Mesothelial cell of epicardium (in vitro differentiated cells): ENCODE data around the gene CCNO. TPM values are rescaled to one million over a fixed set of nuclear protein-coding genes. Genes with fewer than 3 reads are reported as not detected.

ENCODE experiments used
- DNase-seq, 2 experiments: peaks; one replicate each; pipeline ENCODE4 v3.0.0; 2021; ENCODE audit warnings: low spot score in 2 of 2; ENCODE audit not compliant: unreplicated experiment in 2 of 2
- H3K27ac Mint-ChIP-seq: 2 replicates; pipeline ENCODE4 v1.8.0; 2021; ENCODE audit warnings: mixed read lengths
- H3K27me3 Mint-ChIP-seq: 2 replicates; pipeline ENCODE4 v1.8.0; 2021; ENCODE audit warnings: low read depth, mixed read lengths
- H3K36me3 Mint-ChIP-seq: 2 replicates; pipeline ENCODE4 v1.8.0; 2021; ENCODE audit warnings: mixed read lengths
- H3K4me1 Mint-ChIP-seq: 2 replicates; pipeline ENCODE4 v1.8.0; 2021; ENCODE audit warnings: mixed read lengths
- H3K4me3 Mint-ChIP-seq: 2 replicates; pipeline ENCODE4 v1.8.0; 2021; ENCODE audit warnings: mild to moderate bottlenecking, moderate library complexity, mixed read lengths
- H3K9me3 Mint-ChIP-seq: 2 replicates; pipeline ENCODE4 v1.8.0; 2021; ENCODE audit warnings: mixed read lengths
- total RNA-seq: library from RNA; stranded (reverse); gene quantifications from 3 replicates; pipeline ENCODE4 v1.2.1, GENCODE V29; 2021
- TF ChIP-seq, protein P1 (sequence below): fragments of 200-600 bp; sonication (generic); IDR thresholded peaks from one replicate; pipeline ENCODE4 v1.5.0; 2021; ENCODE audit warnings: antibody characterized with exemption; ENCODE audit not compliant: unreplicated experiment

Gene CCNO
- total RNA-seq, 1 donor from 2014 or later: 0.45 TPM

DNA sequence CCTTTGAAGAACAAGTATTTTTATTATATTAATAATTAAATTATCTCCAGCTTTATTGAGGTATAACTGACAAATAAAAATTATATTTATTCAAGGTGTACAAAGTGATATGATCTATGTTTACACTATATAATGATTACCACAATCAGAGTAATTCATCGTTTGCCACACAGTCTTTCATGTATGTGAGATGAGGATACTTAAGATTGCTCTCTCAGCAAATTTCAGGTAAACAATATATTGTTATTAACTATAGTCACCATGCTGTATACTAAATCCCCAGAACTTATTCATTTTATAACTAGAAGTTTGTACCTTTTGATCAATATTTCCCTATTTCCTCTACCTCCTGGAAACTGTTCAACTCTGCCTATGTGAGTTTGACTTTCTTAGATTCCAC is 16.7 kb upstream of the CCNO start:
- H3K36me3 Mint-ChIP-seq: peaks cover 7% of the 10 kb centered on the region
- no peak for DNase-seq
- peaks cover 19% of the 10 kb centered on the region for H3K9me3 Mint-ChIP-seq
- H3K27ac Mint-ChIP-seq: no peak overlapping the region
- H3K27me3 Mint-ChIP-seq: peaks cover 6% of the 10 kb centered on the region
- no peak overlapping the region for H3K4me3 Mint-ChIP-seq
- no peaks in the 10 kb centered on the region for H3K4me1 Mint-ChIP-seq
- TF ChIP-seq, protein P1, sequence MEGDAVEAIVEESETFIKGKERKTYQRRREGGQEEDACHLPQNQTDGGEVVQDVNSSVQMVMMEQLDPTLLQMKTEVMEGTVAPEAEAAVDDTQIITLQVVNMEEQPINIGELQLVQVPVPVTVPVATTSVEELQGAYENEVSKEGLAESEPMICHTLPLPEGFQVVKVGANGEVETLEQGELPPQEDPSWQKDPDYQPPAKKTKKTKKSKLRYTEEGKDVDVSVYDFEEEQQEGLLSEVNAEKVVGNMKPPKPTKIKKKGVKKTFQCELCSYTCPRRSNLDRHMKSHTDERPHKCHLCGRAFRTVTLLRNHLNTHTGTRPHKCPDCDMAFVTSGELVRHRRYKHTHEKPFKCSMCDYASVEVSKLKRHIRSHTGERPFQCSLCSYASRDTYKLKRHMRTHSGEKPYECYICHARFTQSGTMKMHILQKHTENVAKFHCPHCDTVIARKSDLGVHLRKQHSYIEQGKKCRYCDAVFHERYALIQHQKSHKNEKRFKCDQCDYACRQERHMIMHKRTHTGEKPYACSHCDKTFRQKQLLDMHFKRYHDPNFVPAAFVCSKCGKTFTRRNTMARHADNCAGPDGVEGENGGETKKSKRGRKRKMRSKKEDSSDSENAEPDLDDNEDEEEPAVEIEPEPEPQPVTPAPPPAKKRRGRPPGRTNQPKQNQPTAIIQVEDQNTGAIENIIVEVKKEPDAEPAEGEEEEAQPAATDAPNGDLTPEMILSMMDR: no peak

DNA sequence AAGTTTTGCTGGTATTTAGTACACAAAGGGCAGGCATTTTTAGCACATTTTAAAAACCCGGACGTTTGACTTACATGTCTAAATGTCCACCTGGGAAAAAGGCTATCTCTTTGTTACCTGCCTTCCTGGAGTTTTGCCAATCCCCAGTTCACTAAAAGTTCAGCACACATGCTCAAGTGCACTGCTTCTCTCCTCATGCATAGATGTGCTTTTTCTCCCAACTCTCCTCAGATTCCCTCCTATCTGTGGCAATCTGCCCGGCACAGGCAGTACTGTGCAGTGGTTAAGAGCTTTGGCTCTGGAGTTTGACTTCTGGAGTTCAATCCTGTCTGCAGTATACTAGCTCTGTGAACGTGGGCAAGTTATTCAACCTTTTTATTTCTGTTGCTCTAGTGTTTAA is 8.3 kb upstream of the CCNO start:
- peaks cover 37% of the 10 kb centered on the region for H3K27me3 Mint-ChIP-seq
- no peak for DNase-seq
- H3K27ac Mint-ChIP-seq: peak overlapping the region; percentile 47
- H3K36me3 Mint-ChIP-seq: no peaks in the 10 kb centered on the region
- H3K9me3 Mint-ChIP-seq: peaks cover 5% of the 10 kb centered on the region
- no peak overlapping the region for H3K4me3 Mint-ChIP-seq
- H3K4me1 Mint-ChIP-seq: peaks cover 18% of the 10 kb centered on the region
- TF ChIP-seq, protein P1: no peak

DNA sequence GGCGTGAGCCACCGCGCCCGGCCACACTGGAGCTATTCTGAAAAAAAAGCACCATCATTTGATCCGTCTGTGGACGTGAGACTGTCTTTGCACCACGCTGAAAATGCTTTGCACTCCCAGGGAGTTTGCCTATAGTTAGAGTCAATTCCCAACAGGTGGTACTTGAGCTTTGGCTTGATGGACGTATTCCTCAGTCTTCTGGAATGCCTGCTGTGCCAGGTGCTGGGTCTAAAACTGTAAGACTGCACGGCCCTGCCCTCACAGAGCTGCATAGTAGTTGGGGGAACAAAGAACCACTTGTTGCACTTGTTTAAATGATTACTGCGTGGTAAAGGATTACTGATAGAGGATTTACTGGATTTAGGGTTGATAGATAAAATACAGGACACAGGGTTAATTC is 3.4 kb upstream of the CCNO start:
- H3K9me3 Mint-ChIP-seq: no peaks in the 10 kb centered on the region
- peaks cover 70% of the 10 kb centered on the region for H3K27me3 Mint-ChIP-seq
- DNase-seq: no peak
- TF ChIP-seq, protein P1: no peak
- H3K4me1 Mint-ChIP-seq: peaks cover 30% of the 10 kb centered on the region
- no peaks in the 10 kb centered on the region for H3K36me3 Mint-ChIP-seq
- H3K4me3 Mint-ChIP-seq: no peak overlapping the region
- H3K27ac Mint-ChIP-seq: no peak overlapping the region

DNA sequence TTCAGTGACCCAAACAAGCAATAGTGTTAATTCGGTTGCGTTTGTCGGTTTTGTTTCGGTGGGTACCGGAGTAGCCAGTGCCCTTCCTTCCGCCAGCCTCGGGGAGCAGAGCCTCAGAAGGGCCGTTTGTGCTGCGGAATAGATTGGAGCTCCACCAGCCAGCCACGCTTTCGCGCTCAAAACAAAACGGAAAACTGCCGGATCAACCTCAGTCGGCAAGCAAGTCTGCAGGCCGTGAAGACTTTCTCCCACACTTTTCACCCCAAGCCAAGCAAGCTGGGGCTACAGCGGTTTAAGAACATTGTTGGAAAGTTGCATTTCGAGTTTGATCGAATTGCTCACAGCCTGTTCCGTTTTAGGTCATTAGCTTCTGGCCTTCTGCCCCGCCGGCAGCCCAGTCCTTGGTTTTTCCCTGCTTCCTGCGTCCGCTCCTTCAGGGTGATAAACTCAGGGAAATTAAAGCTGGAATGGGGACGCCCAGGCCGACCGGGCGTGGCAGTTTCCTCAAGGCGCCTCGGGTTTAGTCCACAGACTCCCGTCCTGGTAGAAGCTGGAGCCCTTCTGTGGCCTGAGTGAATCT is 803 bp upstream of the CCNO start:
- TF ChIP-seq, protein P1: no peak
- H3K4me1 Mint-ChIP-seq: peaks cover 28% of the 10 kb centered on the region
- peak overlapping the region; percentile 75 for H3K4me3 Mint-ChIP-seq
- H3K36me3 Mint-ChIP-seq: no peaks in the 10 kb centered on the region
- no peak for DNase-seq
- peak overlapping the region; percentile 39 for H3K27ac Mint-ChIP-seq
- peaks cover 82% of the 10 kb centered on the region for H3K27me3 Mint-ChIP-seq
- no peaks in the 10 kb centered on the region for H3K9me3 Mint-ChIP-seq

DNA sequence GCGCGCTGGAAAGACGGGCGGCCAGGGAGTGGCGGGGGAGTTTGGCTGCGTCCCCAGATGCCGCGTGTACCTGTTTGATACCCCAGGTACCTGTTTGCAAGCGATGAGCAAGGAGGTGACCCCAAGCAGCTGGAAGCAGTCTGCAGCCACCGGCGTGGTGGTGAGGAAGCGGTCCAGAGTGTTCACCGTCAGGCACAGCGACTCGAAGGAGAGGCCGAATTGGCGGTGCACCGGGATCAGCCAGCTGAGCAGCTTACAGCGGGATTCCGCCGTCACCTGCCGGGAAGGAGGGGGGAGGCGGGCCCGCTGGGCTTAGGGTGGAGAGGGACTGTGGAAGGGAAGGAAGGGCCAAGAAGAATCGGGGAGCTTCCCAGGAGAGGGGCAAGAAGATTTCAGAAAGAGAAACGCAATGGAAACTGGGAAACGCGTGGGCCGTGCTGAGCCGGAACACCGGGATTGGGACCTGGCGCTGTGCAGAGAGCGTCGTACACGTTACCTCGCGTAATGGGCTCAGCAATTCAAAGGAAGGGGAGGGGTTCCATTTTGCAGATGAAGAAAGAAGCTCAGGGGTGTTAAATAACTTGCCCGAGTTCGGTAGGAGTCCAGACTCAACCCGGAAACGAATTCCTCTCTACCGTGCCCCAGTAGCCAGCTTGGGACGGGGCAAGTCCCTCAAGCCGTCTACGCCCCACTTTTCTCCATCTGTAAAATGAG is 980 bp downstream of the CCNO start:
- DNase-seq: no peak
- Mint-ChIP-seq H3K27me3 (peaks cover 89% of the 10 kb centered on the region), H3K4me3 (peak overlapping the region; percentile 78), H3K9me3 (no peaks in the 10 kb centered on the region), H3K4me1 (peaks cover 33% of the 10 kb centered on the region), H3K36me3 (no peaks in the 10 kb centered on the region), H3K27ac (no peak overlapping the region)
- TF ChIP-seq, protein P1: no peak
